Neural cell (in vitro differentiated cells): ENCODE data around the gene ACBD6. TPM values are rescaled to one million over a fixed set of nuclear protein-coding genes. Genes with fewer than 3 reads are reported as not detected.

Experiments
- H2AFZ ChIP-seq: fragments of 200-600, 300-800 bp; sonication (generic), shearing (Covaris generic); 2 replicates; pipeline ENCODE4 v1.6.0; 2014; ENCODE audit warnings: low read depth, mild to moderate bottlenecking, antibody characterized with exemption, low read length, moderate library complexity
- H3F3A ChIP-seq: fragments of 200-600 bp; shearing (Covaris generic); 2 replicates; pipeline ENCODE4 v1.6.1; 2016; ENCODE audit warnings: mild to moderate bottlenecking, moderate library complexity, mixed read lengths, antibody characterized with exemption, low read length; ENCODE audit not compliant: insufficient read depth, poor library complexity, severe bottlenecking
- H3K27ac ChIP-seq: fragments of 200-600, 300-800 bp; sonication (generic), shearing (Covaris generic); 2 replicates; pipeline ENCODE4 v1.5.1; 2014; ENCODE audit warnings: mild to moderate bottlenecking, low read length, moderate library complexity
- H3K27me3 ChIP-seq: fragments of 300-800, 200-600 bp; sonication (generic), shearing (Covaris generic); 2 replicates; pipeline ENCODE4 v1.6.0; 2014; ENCODE audit warnings: mild to moderate bottlenecking, low read depth, low read length, moderate library complexity; ENCODE audit not compliant: insufficient read depth
- H3K36me3 ChIP-seq: fragments of 300-800, 200-600 bp; sonication (generic), shearing (Covaris generic); 2 replicates; pipeline ENCODE4 v1.5.1; 2014; ENCODE audit warnings: mild to moderate bottlenecking, antibody characterized with exemption, low read length, moderate library complexity; ENCODE audit not compliant: insufficient read depth
- H3K4me2 ChIP-seq: fragments of 300-800, 200-600 bp; sonication (generic), shearing (Covaris generic); 2 replicates; pipeline ENCODE4 v1.6.0; 2014; ENCODE audit warnings: mild to moderate bottlenecking, low read length
- H3K4me3 ChIP-seq: fragments of 300-800, 200-600 bp; sonication (generic), shearing (Covaris generic); 2 replicates; pipeline ENCODE4 v1.5.1; 2014; ENCODE audit warnings: mild to moderate bottlenecking, low read length, moderate library complexity
- H3K79me2 ChIP-seq: fragments of 200-600 bp; shearing (Covaris generic); replicated peaks from 2 replicates; pipeline ENCODE4 v1.6.0; 2014; ENCODE audit warnings: mild to moderate bottlenecking, low read length, moderate library complexity; ENCODE audit not compliant: insufficient read depth
- H3K9ac ChIP-seq: fragments of 300-800, 200-600 bp; sonication (generic), shearing (Covaris generic); 2 replicates; pipeline ENCODE4 v1.6.1; 2016; ENCODE audit warnings: mild to moderate bottlenecking, low read length, mixed read lengths
- H3K9me2 ChIP-seq: fragments of 200-600 bp; shearing (Covaris generic); 2 replicates; pipeline ENCODE4 v1.6.1; 2016; ENCODE audit warnings: mild to moderate bottlenecking, low read length, mixed read lengths; ENCODE audit not compliant: insufficient read depth
- H3K9me3 ChIP-seq: fragments of 200-600, 300-800 bp; sonication (generic), shearing (Covaris generic); 2 replicates; pipeline ENCODE4 v1.6.1; 2016; ENCODE audit warnings: mild to moderate bottlenecking, mixed run types, low read length, moderate library complexity, mixed read lengths
- H4K20me1 ChIP-seq: fragments of 200-600 bp; shearing (Covaris generic); 2 replicates; pipeline ENCODE4 v1.6.1; 2016; ENCODE audit warnings: mild to moderate bottlenecking, mixed run types; ENCODE audit not compliant: insufficient read depth
- EP300 ChIP-seq: fragments of 450-650 bp; conservative IDR thresholded peaks from 2 replicates; pipeline ENCODE4 v1.6.1; 2014; ENCODE audit warnings: antibody characterized with exemption, mild to moderate bottlenecking, moderate library complexity; ENCODE audit not compliant: poor library complexity, severe bottlenecking
- EZH2 ChIP-seq: fragments of 200-600, 300-800 bp; shearing (Covaris generic), sonication (generic); IDR thresholded peaks from 2 replicates; pipeline ENCODE4 v1.6.1; 2014; ENCODE audit warnings: antibody characterized with exemption, low read length, borderline replicate concordance, mild to moderate bottlenecking; ENCODE audit not compliant: insufficient read depth, poor library complexity, severe bottlenecking
- MXI1 ChIP-seq: fragments of 450-650 bp; conservative IDR thresholded peaks from 2 replicates; pipeline ENCODE4 v1.6.1; 2014; ENCODE audit warnings: antibody characterized with exemption, mild to moderate bottlenecking; ENCODE audit not compliant: poor library complexity, severe bottlenecking
- POLR2AphosphoS5 ChIP-seq: IDR thresholded peaks from 2 replicates; pipeline ENCODE4 v1.6.1; 2012
- RAD21 ChIP-seq: fragments of 450-650 bp; conservative IDR thresholded peaks from 2 replicates; pipeline ENCODE4 v1.6.1; 2014; ENCODE audit warnings: antibody characterized with exemption, mild to moderate bottlenecking, moderate library complexity
- REST ChIP-seq: IDR thresholded peaks from 2 replicates; pipeline ENCODE4 v1.6.1; 2012; ENCODE audit warnings: borderline replicate concordance
- TAF1 ChIP-seq: IDR thresholded peaks from 2 replicates; pipeline ENCODE4 v1.6.1; 2012; ENCODE audit warnings: low read depth
- polyA plus RNA-seq: library from polyadenylated mRNA; depleted of rRNA; stranded (reverse); fragments of >200 nt; gene quantifications from 2 replicates; pipeline ENCODE4 v1.2.3, GENCODE V29; 2014
- TF ChIP-seq, protein P1 (sequence below): fragments of 450-650 bp; IDR thresholded peaks from 2 replicates; pipeline ENCODE4 v1.5.1; 2014; ENCODE audit warnings: antibody characterized with exemption, mild to moderate bottlenecking, moderate library complexity; ENCODE audit not compliant: poor library complexity, severe bottlenecking

The ACBD6 gene
- polyA plus RNA-seq, 1 donor from 2014 or later: 92.4 TPM

- Histone ChIP-seq H3K4me2 (no peak overlapping the region), H3K27ac (no peak overlapping the region), H3K9me3 (no peaks in the 10 kb centered on the region), H3K4me3 (no peak overlapping the region), H3F3A (no peaks in the 10 kb centered on the region), H2AFZ (no peak overlapping the region), H3K27me3 (no peaks in the 10 kb centered on the region), H3K9me2 (no peaks in the 10 kb centered on the region), H3K79me2 (no peaks in the 10 kb centered on the region), H4K20me1 (no peaks in the 10 kb centered on the region), H3K9ac (no peak overlapping the region), H3K36me3 (no peaks in the 10 kb centered on the region)
- TF ChIP-seq, protein P1, sequence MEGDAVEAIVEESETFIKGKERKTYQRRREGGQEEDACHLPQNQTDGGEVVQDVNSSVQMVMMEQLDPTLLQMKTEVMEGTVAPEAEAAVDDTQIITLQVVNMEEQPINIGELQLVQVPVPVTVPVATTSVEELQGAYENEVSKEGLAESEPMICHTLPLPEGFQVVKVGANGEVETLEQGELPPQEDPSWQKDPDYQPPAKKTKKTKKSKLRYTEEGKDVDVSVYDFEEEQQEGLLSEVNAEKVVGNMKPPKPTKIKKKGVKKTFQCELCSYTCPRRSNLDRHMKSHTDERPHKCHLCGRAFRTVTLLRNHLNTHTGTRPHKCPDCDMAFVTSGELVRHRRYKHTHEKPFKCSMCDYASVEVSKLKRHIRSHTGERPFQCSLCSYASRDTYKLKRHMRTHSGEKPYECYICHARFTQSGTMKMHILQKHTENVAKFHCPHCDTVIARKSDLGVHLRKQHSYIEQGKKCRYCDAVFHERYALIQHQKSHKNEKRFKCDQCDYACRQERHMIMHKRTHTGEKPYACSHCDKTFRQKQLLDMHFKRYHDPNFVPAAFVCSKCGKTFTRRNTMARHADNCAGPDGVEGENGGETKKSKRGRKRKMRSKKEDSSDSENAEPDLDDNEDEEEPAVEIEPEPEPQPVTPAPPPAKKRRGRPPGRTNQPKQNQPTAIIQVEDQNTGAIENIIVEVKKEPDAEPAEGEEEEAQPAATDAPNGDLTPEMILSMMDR: no peak
Observed at GRCh38 chr1:180261030-180261429, 241.3 kb downstream of the ACBD6 start.

GRCh38 chr1:180260541-180260940 lies 241.8 kb downstream of the ACBD6 start:
- H3K36me3 ChIP-seq: no peaks in the 10 kb centered on the region
- no peaks in the 10 kb centered on the region for H3K27me3 ChIP-seq

More at GRCh38 chr1:180260541-180260940, 241.8 kb downstream of the ACBD6 start:
- H2AFZ ChIP-seq: no peak overlapping the region
- no peak overlapping the region for H3K27ac ChIP-seq
- no peaks in the 10 kb centered on the region for H4K20me1 ChIP-seq
- H3K9me2 ChIP-seq: no peaks in the 10 kb centered on the region
- H3K79me2 ChIP-seq: no peaks in the 10 kb centered on the region
- H3K4me3 ChIP-seq: no peak overlapping the region
- H3K9ac ChIP-seq: no peak overlapping the region
- H3F3A ChIP-seq: no peaks in the 10 kb centered on the region
- TF ChIP-seq MXI1 (no peak), POLR2AphosphoS5 (no peak), EZH2 (no peak), EP300 (no peak), TAF1 (no peak), REST (no peak), RAD21 (no peak)
- no peak overlapping the region for H3K4me2 ChIP-seq
- H3K9me3 ChIP-seq: no peaks in the 10 kb centered on the region
